Measurements from ENCODE around the gene ABCG8.

The ABCG8 gene

DNA sequence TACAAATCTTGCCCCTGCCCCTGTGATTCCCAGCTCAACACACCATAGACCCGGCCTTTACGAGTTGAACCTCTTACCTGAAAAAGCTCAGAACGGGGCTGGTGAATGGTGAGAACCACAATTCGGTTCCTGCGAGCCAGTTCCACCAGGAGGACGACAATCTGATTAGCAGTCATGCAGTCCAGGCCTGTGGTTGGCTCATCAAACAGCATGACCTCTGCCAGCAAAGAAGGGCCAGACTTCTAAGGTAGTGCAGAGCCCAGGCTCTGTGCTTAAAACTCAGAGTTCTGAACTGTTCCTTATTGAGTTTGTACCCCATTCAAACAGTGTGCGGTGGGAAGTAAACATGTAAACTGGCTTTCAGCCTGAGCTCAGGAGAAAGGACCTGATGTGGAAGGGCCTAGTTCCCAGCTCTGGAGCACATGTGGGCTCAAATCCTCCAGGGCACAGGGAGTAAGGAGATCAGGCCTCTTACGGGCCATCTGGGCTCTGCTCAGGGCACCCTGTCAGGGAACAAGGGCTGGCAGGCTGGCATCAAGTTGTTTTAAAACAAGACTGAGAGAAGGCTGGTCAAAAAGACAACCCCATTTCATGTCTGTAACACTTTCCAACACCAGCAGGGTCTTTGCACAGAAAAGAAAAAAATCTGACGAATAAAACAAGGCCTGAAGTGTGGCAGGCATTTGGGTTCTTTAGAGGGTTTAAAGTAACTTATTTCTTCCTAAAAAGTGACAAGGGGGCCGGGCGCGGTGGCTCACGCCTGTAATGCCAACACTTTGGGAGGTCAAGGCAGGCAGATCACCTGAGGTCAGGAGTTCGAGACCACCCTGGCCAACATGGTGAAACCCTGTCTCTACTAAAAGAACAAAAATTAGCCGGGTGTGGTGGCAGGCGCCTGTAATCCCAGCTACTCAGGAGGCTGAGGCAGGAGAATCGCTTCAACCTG lies 12.2 kb upstream of the ABCG8 start:
- DNase-seq, result no peak

DNA sequence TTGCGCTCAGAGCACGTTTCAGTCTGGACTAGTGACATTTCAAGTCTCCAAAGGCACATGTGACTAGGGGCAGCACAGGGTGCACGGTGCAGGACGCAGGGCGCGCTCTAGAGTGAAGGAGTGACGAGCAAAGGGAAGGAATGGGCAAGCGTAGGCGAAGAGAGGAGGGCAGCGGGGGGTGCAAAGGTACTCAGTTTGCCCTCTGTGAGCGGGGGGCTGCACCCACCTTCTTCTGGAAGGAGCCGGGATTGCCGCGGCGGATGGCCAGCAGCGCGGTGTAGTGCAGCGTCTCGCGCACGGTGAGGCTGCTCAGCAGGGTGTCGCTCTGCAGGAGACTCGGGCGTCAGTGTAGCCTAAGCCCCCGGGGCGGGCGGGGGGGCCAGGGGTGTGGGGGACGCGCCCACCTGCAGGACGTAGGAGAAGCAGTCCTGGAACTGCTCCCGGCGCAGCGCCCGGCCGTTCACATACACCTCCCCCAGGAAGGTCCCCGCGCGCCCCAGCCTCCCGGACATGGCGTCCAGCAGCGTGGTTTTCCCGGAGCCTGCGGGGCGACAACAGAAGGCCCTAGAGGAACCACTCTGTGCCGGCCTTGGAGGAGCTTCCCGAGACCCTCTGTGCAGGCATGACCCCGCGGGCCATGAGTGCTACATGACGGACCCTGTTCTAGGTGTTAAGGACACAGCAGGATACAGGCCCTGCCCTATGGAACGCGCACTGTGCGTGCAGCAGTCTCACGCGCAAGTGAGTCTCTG lies 7.1 kb upstream of the ABCG8 start:
- peak; percentile 3 for DNase-seq

DNA sequence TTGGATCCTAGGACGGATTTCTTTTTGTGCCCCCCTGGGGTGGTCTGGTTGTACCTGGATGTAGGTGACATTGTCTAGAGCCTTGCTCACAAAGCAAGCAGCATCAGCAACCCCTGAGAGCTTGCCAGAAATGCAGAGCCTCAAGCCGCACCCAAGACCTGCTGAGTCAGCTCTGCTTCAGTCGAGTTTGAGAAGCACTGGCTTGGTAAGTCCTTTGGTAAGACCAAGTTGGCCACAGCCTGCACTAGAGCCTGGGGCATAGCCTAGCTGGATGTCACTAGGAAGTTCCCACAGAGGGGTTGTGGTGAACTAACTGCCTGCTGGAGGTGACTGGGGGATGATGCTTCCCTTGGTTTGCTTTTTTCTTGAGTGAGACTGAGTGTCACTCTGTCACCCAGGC lies 6.3 kb upstream of the ABCG8 start:
- DNase-seq, result no peak

DNA sequence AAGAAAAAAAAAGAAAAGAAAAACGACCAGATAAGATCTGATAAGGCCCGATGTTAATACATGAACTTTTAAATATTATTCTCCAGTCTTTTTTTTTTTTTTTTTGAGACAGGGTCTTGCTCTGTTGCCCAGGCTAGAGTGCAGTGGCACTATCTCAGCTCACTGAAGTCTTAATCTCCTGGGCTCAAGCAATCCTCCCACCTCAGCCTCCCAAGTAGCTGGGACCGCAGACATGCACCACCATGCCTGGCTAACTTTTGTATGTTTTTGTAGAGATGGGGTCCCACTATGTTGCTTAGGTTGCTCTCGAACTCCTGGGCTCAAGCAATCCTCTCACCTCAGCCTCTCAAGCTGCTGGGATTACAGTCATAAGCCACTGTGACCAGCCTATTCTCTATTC lies 1.7 kb upstream of the ABCG8 start:
- no peak for DNase-seq

DNA sequence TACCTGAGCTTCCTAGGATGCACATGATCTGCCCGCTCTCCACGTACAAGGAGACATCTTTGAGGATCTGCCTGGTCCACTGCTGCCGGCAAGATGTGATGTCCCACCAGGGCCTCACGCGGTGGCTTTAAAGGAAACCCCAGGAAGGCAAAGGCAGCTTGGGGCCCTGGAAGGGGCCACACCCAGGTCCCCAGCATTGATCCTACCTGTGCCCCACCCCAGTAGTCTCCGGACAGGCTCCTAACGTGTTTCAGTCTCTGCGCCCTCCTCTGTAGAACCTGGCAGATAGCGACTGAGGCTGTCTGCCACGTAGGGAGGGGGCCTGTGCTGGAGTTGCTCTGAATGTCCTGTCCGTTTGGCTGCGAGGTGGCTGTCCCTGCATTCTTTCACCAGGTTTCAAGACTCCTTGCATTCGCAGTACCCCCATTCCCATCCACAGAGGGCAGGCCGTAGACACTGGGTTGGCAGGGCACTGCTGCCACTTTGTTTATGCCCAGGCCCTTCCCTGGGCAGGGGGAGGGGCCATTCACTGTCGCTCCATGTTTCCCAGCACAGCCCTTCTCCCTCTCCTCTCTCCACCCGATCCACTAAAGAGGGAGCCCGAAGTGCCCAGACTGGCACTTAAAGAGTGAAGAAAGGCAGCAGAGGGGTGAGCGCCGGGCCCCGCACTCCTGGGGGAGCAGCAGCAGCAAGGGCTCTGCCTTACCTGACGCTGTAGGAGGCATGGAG lies 776 bp upstream of the ABCG8 start:
- DNase-seq, result no peak

DNA sequence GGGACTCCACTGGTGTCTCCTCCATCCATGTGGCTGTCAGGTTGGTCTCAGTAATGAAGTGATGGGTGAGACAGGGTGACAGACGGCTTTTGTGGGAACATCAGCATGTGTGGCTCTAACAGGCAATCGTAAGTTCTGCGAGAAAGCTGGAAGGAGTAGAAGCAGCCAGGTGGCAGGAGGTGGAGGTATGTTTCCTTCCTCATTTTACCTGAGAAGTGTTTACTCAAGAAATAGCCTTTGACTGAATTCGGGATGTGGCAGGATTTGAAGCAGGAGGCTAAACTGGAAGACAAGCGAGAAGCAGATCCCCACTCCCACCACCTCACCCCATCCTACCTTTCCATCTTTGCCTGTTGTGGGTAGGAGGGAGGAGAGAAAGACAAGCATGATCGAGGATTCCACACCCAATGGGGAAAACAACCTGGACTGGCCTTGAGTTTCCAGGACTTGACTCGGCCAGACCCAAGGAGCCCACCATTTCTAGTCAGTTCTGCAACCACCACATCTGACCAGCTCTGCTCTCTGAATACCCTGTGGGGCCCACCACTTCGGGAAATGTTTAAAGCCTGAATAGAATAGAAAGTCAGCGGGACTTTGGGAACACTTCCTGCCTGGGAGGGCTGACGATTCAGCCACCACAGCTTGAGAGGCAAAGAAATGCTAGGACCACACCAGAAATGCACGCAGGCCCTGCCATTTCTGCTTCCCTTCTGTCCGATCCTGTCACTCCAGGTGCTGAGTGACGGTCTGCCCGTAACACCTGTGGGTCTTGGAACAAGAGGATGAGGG lies 1.2 kb downstream of the ABCG8 start:
- no peak for DNase-seq

DNA sequence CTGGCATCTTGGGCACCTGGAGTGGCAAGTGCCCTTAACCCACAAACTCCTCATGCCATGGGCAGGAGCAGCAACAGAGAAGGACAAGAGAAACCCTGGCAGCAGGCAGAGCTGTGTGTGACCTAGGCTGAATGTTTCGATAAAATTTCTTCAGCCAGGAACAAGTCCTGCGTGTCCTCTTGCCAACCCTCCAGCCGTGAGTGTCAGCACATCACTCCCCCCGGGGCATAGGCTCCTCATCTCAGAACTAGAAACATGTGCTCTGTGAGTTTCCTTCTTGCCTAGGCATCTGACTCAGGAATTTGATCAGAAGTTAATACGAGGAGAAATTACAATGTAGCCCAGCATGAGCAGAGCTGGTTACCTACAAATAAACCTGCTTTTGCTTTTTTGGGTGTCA lies 2.2 kb downstream of the ABCG8 start:
- no peak for DNase-seq

DNA sequence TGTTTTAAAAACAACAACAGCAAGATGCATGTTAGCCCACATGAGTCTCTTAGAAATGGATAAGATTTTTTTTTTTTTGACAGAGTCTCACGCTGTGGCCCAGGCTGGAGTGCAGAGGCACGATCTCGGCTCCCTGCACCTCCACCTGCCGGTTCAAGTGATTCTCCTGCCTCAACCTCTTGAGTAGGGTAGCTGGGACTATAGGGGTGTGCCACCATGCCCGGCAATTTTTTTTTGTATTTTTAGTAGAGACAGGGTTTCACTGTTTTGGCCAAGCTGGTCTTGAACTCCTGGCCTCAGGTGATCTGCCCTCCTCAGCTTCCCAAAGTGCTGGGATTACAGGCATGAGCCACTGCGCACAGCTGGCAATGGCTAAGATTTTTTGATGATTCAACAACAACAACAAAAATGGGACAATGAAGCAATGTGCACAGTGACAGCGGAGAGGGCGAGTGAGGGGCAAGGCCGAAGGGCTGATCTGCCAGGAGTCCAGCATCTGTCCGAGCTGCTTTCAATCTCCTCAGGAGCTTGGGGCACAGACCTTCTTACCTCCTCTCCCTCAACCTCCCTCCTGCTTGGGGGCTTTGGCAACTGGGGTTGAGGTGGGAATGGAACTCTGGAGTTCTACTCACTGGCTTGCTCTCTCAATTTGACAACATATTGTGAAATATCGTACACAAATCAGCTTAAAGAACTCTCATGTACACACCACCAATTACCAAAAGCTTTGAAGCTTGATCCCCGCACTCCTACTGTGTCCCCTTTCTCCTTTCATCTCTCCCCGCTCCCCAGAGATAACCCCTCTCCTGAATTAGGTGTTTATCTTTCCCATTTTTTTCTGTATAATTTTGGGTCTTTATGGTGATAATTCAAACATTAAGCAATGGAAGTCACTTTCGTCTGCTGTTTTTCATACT lies 3.4 kb downstream of the ABCG8 start:
- no peak for DNase-seq

DNA sequence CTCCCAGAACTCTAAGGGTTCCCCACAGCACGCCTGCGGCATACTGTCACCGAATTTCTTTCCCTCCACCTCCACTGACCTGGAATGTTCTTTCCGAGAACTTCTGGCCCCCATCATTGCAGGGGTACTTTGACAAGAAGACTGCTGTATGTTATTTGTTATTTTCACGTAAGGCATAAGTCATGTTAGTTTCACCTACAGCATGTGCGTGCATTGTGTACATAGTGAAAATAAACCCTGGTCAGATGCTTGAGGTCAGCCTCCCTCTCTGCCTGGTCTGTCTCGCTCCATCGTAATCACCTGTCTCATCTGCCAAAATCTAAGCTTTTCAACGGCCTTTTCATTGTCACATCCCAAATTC lies 4.1 kb downstream of the ABCG8 start:
- no peak for DNase-seq

DNA sequence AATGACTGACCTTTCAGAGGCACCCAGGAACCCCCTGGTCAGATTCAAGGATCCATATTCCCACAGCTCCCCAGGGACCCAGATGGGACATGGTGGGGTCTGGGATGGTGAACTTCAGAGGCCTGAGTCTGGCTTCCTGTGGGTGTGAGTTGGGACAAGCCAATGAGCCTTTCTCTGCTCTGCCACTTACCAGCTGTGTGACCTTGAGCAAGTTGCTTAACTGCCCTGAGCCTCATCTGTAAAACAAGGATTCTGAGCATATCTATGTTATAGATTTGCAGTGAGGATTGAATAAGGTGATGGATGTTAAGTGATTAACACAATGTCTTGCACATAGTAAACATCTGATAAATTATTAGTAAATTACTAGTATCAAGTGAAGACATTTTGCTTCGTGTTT lies 6.4 kb downstream of the ABCG8 start:
- DNase-seq, result no peak

DNA sequence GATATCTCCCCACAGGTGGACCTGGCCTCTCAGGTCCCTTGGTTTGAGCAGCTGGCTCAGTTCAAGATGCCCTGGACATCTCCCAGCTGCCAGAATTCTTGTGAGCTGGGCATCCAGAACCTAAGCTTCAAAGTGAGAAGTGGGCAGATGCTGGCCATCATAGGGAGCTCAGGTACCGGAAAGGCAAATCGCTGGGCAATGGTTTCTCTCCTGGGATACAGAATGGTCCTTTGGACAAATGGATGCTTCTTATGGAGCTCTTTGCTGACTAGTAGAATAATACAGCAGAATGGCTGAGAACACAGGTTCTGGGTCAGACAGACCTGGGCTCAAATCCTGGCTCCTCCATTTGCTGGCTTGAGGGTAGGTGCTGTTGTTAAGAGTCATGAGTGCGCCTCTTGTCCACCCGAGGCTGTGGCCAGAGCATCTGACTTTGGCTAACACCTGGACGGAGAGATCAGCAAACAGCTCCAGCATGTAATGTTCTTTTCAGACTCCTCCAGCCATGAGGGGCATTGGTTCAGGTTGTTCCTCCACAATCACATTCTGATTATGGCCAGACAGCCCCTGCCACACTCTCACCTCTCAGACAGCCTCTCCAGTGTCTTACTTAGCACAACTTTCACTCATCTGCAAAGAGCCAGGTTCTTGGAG lies 7.5 kb downstream of the ABCG8 start:
- no peak for DNase-seq

DNA sequence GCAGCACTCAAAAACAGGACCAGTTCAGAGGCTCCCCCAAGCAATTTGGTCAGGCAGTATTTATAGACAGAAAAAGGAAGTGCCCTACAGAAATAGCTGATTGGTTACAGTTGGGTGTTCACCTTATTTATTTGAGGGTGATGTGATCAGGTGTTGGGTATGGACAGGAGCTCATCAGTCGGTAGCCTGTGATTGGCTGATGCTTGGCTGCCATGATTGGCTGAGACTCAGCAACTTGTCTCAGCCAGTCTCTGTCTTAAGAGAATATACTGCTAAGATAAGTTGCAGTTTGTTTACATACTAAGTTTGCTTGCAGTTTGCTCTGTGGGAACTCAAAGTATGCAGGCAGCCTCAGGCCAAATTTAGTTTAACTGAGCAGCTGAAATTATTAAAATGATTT lies 9.4 kb downstream of the ABCG8 start:
- no peak for DNase-seq

DNA sequence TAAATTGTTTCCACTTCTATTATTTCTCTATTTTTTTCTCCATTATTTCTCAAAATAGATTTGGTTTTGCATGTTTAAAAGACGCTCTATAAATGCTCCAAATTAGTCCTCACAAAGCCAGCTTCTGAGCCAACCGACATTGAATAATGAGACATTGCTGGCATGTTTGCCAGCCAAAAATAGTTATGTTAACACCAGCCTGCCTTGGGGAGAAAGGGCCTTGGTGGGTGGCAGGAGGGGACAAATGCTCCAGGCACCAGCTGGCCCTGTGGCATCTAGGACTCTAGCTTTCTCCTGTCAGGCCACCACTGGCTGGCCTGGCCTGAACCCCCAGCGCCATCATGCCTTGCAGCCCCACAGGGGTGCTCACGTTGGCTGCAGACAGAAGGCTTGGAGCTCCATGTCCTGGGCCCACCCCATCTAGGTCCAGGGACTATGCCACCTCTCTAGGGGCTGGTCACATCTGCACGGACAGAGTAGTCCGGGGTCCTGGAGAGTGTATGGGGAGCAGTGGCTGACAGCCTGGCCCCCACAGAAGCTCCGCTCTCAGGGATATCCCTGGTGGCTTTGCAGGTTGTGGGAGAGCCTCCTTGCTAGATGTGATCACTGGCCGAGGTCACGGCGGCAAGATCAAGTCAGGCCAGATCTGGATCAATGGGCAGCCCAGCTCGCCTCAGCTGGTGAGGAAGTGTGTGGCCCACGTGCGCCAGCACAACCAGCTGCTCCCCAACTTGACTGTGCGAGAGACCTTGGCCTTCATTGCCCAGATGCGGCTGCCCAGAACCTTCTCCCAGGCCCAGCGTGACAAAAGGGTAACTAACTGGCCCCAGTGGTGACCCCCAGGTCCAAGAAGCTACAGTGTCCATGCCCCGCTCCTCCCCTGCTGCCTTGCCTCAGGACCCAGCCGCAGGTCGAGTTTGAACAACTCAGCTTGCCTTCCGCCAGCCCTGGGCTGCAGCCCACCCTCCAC lies 12.5 kb downstream of the ABCG8 start:
- no peak for DNase-seq

DNA sequence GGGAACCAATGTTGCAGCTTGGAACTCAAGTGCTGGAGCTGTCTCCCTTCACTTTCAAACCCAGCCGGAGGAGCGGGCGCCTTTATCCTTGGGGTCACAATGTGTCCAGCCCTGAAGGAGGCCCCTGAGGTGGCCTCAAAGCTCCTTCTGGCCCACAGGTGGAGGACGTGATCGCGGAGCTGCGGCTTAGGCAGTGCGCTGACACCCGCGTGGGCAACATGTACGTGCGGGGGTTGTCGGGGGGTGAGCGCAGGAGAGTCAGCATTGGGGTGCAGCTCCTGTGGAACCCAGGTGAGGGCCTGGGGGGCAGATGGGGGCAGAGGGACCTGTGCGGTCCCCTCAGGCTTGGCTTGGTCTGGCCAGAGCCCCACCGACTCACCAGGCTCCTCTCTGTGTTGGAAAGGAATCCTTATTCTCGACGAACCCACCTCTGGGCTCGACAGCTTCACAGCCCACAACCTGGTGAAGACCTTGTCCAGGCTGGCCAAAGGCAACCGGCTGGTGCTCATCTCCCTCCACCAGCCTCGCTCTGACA lies 13.5 kb downstream of the ABCG8 start:
- no peak for DNase-seq

DNA sequence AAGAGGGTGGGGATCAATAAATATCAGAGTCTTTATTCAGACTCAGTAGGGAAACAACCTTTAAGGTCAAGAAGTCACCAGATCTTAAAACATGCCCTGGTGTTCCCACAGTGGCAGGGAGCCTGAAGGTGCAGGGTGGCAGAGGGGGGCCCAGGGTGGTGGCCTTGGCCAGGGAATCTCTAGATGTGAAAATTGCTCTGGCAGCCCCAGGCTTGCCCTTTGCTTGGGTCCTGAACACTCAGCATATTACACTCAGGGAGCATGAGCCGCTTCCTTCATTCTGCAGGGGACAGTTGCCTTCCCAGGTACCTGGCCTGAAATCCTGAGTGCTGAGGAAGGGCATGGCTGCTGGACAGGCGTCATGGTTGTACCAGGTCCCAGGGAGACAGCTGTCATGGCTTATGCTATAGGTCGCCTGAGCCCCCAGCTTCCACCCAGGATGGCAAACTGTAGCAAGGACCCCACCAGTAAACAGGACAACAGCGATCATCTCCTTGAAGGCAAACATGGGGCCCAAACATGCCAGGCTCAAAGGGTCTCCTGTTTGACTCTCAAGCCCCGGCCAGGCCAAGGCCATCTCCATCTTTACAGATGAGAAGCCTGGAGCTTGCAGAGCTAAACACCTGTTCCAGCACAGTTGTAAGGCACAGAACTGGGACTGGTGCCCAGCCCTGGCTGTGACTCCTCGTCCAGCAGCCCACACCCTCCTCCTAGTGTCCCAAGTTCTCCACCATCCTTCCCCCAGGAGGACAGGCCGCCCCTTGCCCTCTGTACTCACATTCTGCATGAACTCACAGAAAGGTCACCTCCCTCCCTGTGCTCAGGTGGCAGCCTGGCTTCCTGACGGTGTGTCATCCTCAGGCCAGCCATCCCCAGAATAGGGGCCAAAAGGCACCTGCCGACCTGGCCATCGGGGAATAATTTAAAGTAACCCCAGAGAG lies 14.6 kb downstream of the ABCG8 start:
- DNase-seq, result no peak

DNA sequence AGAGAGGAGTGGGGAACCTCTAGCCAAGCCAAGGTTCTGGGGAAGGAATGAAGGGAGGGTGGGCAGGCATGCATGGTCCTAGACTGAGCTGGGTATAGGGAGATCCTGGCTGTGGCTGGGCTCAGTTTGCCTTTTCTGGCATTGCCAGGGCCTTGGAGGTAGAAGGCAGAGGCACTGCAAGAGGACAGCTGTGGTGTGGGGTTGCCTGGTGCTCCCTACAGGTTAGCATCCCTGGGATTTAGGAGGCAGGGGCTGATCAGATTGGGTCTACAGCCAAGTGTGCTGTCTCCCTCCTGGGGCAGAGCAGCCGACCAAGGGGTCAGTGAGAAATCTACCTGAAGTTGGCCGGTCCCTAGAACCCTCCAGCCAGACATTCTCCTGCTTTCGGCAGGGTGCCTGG lies 15.9 kb downstream of the ABCG8 start:
- no peak for DNase-seq

DNA sequence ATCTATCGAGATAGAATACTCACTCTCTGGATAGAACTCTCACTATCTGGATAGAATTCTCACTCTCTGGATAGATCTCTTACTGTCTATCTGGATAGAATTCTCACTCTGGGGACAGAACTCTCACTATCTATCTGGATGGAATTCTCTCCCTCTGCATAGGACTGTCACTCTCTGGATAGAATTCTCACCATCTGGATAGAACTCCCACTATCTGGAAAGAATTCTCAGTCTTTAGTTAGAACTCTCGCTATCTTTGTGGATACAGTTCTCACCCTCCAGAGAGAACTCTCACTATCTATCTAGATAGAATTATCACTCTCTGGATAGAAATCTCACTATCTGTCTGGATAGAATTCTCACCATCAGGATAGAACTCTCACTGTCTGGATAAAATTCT lies 16.5 kb downstream of the ABCG8 start:
- DNase-seq, result no peak

DNA sequence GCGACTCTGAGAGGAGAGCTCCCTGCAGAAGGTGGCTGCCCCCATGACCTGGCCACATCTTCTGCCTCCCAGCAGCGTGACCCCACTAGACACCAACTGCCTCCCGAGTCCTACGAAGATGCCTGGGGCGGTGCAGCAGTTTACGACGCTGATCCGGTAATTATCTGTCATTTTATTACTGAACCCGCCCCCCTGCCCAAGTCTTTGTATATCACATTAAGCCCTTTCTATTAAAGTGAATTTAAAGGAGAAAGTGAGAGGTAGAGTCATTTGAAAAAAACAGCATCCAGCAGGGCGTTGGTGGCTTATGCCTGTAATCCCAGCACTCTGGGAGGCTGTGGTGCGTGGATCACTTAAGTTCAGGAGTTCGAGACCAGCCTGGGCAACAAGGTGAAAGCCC lies 33.4 kb downstream of the ABCG8 start:
- no peak for DNase-seq

Data from DMS79 (cell line).